ENCODE results near the gene RAP1B.

- TF ChIP-seq CTCF (IDR thresholded peaks at IDR 0.05) (no peak), POLR2A (IDR thresholded peaks at IDR 0.05) (no peak)
These were observed 14.2 kb downstream of the RAP1B start for GRCh38 chr12:68624933-68625332.
